ENCODE data around the gene ALOX5AP.

ALOX5AP gene

GRCh38 chr13:30704596-30704995 is 30.7 kb upstream of the ALOX5AP start:
- H3K4me3 ChIP-seq (replicated peaks in 1 of 2; ENCODE audit: low read depth in 2 of 2, low read length in 2 of 2) = no peak overlapping the region
- no peak for DNase-seq (ENCODE audit: low read depth in 2 of 2)
- no peak for TF ChIP-seq CTCF (IDR thresholded peaks at IDR 0.05; ENCODE audit: low read depth, low read length)

GRCh38 chr13:30705680-30706079 is 29.7 kb upstream of the ALOX5AP start:
- no peak overlapping the region for H3K4me3 ChIP-seq (replicated peaks in 1 of 2; ENCODE audit: low read depth in 2 of 2, low read length in 2 of 2)
- no peak for DNase-seq (ENCODE audit: low read depth in 2 of 2)
- TF ChIP-seq CTCF (IDR thresholded peaks at IDR 0.05; ENCODE audit: low read depth, low read length) = no peak

- H3K4me3 ChIP-seq (replicated peaks in 1 of 2; ENCODE audit: low read depth in 2 of 2, low read length in 2 of 2) = no peak overlapping the region
- peak; percentile 78 to 80 for DNase-seq (ENCODE audit: low read depth in 2 of 2)
- no peak for TF ChIP-seq CTCF (IDR thresholded peaks at IDR 0.05; ENCODE audit: low read depth, low read length)
These were observed 26.8 kb upstream of the ALOX5AP start for GRCh38 chr13:30708541-30708940.

GRCh38 chr13:30710442-30710841 is 24.9 kb upstream of the ALOX5AP start:
- TF ChIP-seq CTCF (IDR thresholded peaks at IDR 0.05; ENCODE audit: low read depth, low read length) = no peak
- no peak overlapping the region for H3K4me3 ChIP-seq (replicated peaks in 1 of 2; ENCODE audit: low read depth in 2 of 2, low read length in 2 of 2)
- no peak for DNase-seq (ENCODE audit: low read depth in 2 of 2)

GRCh38 chr13:30711375-30711774 is 24.0 kb upstream of the ALOX5AP start:
- peak; percentile 57 to 83 for DNase-seq (ENCODE audit: low read depth in 2 of 2)

GRCh38 chr13:30711837-30712236 is 23.5 kb upstream of the ALOX5AP start:
- H3K4me3 ChIP-seq (replicated peaks in 1 of 2; ENCODE audit: low read depth in 2 of 2, low read length in 2 of 2) = no peak overlapping the region
- no peak for TF ChIP-seq CTCF (IDR thresholded peaks at IDR 0.05; ENCODE audit: low read depth, low read length)
- DNase-seq (ENCODE audit: low read depth in 2 of 2) = no peak

More at GRCh38 chr13:30711375-30711774, 24.0 kb upstream of the ALOX5AP start:
- H3K4me3 ChIP-seq (replicated peaks in 1 of 2; ENCODE audit: low read depth in 2 of 2, low read length in 2 of 2) = no peak overlapping the region
- TF ChIP-seq CTCF (IDR thresholded peaks at IDR 0.05; ENCODE audit: low read depth, low read length) = no peak
